Esophagus squamous epithelium (tissue), 4 donors: ENCODE results near the gene ITGB8.

Experiments
- CTCF ChIP-seq, 6 experiments: fragments of 450-650 bp in 4 of 6; fragments of 200-600 bp in 2 of 6; sonication (generic) in 2 of 6; IDR thresholded peaks; one replicate each; pipeline ENCODE4 v1.5.1; 2016 to 2019; ENCODE audit warnings: antibody characterized with exemption in 6 of 6, mild to moderate bottlenecking in 4 of 6, moderate library complexity in 4 of 6
- POLR2A ChIP-seq, 4 donors: fragments of 450-650 bp; IDR thresholded peaks; one replicate each; pipeline ENCODE4 v1.6.1; 2017; ENCODE audit warnings: antibody characterized with exemption in 4 of 4, mild to moderate bottlenecking in 4 of 4, moderate library complexity in 3 of 4

GRCh38 chr7:20328027-20328426 lies 2.7 kb upstream of the ITGB8 start:
- TF ChIP-seq POLR2A (IDR thresholded peaks at IDR 0.05) (no peak), CTCF (IDR thresholded peaks at IDR 0.05) (no peak)
